HG03139 (cell line): Measurements from ENCODE around the gene THSD7B.
"Not testable (repeated sequence)": the region's sequence is repeated elsewhere in the genome, so short reads cannot be mapped to it uniquely, and the experiment has no call there.

Source experiments
- ATAC-seq: cut with Tn5 transposase; IDR thresholded peaks from one replicate; pipeline ENCODE4 v1.9.1; 2021; ENCODE audit not compliant: unreplicated experiment

THSD7B gene

GRCh38 chr2:137521653-137522619, 756.6 kb downstream of the THSD7B start:
- ATAC-seq, result no peak

DNA sequence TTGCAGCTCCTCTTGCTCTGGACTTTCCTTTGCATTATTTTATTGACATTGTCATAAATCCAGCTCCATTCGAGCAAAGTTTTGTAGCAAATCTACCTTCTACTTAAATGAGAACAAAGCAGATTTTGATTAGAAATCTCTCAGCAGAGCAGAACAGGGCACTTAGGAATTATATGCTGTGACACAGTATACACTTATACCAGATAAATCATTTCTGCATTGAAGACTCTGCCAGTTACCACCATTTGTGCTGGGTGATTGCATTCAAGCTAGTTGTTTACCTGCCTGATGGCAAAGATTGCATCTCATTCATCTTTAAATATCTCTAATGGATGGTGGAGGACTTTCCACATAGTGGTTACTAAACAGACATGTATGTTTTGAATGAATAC, 757.3 kb downstream of the THSD7B start:
- ATAC-seq, result no peak

GRCh38 chr2:137523931-137524330, 758.6 kb downstream of the THSD7B start:
- ATAC-seq, result no peak

DNA sequence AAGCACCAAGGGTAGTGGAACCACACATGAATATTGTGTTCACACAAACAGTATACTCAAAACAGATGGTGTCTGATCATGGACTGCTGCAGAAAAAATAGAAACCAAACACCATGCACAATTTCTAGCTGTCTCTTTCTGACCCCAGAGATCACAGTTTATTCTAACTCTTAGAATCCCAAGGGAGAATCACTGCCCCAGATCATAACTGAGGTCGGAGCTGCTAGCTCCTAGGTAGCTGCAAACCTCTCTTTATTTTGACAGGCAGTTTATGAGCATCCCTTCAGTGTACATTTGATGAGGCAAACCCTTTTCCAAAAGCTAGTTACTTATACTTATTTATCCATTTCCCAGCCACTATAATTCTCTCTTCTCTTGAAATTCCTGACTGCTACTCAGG, 759.8 kb downstream of the THSD7B start:
- ATAC-seq, result no peak

DNA sequence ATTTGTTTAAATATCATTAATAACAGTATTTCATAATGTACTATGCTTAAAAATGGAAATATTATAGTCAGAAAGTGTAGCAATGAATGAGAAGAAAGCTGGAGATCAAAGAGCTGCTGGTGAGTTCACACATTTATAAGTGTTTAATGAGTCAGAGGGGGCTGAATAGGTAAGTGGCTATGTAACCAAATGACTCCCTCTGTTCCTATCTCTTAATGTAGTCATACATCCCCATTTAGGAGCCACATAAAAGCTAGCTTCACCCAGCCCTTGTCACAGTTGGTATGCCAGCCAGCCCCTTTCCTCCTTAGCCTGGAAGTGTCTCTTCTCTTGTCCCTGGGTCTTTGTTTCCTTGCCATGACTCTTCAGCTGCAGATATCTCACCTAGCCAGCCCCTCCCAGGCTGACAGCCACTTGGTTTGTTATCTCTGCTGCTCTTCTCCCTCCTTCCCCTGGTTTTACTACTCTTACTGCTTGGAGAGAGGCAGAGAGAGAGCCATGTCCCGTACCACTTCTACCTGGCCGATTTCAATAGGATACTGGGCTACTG, 760.4 kb downstream of the THSD7B start:
- no peak for ATAC-seq

GRCh38 chr2:137535897-137536296, 770.6 kb downstream of the THSD7B start:
- ATAC-seq, result no peak

DNA sequence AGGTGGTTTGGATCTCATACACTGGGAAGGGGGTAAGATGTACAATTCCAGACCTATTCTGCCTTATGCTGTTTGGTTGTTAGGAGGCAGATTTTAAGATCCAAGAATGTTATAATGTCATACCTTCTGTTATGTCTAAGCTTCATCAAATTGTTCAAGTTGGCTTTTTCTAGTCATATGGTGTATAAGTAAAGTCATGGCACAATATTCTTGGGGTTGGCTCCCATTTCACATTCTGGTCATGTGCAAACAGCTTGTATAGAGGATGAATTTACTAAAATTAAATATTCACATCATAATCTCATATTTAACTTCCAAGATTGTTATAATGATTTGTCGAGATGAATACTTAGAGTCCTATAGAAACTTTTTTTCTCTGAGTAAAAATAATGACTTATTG, 774.0 kb downstream of the THSD7B start:
- no peak for ATAC-seq

DNA sequence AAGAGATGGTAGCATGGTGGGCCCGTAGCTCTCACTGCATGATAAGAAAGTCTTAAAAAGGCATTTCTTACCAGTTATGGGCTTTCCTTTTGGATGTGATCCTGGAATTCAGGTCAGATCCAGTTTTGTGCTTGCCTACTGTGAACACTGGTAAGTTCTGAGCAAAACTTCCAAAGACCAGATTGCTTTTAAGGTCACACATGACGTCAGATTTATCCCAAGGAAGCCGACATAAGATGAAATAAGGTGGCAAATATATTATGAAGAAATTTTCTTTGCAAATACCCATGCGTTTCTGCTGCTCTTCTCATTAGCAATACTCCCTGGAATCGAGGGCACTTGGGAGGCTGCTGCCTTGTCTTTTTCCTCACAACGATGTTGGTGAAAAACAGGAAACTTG, 782.5 kb downstream of the THSD7B start:
- ATAC-seq, result no peak

DNA sequence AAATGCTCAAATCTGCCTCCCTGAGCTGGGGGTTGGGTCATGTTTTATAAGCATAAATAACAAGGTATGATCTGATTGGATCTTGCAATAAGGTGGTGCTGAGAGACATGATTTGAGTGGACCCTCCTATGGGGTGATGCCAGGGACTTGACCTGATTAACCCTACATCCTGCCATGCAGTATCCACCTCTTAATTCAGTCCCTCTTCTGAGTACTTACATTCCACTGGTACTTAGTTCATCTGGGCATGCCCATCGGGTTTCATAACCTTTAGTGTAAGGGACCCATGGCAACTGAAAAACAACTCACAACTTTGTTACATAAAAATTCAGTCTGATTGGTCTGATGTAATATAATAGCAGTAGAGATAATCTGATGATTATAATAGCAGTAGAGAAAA, 801.0 kb downstream of the THSD7B start:
- no peak for ATAC-seq

DNA sequence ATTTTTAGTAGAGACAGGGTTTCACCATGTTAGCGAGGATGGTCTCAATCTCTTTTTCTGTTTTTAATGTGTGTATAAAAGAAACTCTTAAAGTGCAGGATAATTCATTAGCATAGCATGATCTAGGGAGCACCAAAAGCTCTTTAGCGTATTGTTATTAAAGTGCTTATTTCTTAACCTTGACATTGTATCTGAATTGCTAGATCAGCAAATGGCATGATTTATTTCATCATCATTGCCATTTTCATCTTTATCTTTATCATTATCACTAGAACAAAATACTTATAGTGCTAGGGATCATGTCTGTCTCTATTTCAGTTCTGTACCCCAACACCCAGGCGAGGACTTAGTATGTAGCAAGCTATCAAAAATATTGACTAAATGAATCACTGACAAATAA, 805.1 kb downstream of the THSD7B start:
- no peak for ATAC-seq

DNA sequence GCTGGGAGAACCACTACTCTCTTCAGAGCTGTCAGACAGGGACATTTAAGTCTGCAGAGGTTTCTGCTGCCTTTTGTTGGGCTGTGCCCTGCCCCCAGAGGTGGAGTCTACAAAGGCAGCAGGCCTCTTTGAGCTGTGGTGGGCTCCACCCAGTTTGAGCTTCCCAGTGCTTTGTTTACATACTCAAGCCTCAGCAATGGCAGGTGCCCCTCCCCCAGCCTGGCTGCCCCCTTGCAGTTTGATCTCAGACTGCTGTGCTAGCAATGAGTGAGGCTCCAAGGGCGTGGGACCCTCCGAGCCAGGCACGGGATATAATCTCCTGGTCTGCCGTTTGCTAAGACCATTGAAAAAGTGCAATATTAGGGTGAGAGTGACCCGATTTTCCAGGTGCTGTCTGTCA, 822.5 kb downstream of the THSD7B start:
- not testable (repeated sequence) for ATAC-seq

GRCh38 chr2:137588578-137588977, 823.2 kb downstream of the THSD7B start:
- not testable (repeated sequence) for ATAC-seq

GRCh38 chr2:137590102-137590501, 824.8 kb downstream of the THSD7B start:
- ATAC-seq, result no peak

DNA sequence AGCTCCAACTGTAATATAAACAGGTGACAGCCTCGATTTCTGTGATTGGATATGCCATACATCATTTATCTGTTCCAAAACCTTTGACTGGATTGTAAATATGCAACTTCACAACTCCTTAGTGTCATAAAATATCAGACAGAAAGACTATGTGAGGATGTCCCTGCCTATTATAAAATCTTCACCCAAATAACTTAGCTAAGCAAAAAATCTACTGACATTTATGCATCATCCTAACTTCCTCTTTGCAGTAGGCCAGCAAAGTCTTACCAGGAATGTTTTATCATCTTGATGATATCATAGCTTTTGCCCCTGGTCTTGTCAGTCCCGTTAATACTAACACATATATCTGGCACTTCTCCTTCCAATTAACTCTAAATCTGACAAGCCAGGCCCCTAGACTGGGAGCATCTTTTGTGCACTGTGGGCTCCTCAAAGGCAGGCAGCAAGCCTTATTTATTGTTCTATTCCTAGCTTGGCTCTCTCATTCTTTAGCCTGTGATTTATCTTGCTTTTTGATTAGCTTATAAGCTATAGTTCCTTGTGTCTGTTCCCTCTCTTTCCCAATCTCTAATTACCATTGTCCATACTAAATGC, 842.5 kb downstream of the THSD7B start:
- no peak for ATAC-seq

- ATAC-seq, result no peak
Observed at GRCh38 chr2:137638932-137639331, 873.6 kb downstream of the THSD7B start.

GRCh38 chr2:137644731-137645130, 879.4 kb downstream of the THSD7B start:
- ATAC-seq, result no peak

- ATAC-seq, result no peak
Observed at GRCh38 chr2:137654046-137654445, 888.7 kb downstream of the THSD7B start.

DNA sequence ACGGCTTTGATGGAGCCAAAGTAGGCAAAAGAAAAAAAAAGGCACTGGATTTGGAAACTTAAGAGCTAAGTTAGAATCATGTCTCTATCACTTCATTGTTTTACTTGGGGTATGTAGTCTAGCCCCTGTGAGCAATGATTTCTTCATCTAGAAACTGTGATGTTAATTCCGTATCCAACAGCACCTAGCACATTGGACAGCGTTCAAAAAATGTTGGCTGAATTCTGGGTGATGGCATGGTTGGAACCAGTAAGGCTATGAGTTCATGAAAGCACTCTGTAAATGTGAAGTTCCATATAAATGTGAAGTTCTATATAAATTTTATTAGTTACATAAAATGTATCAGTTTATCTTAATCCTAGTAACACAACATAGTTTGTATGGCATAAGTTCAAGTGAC, 890.5 kb downstream of the THSD7B start:
- ATAC-seq, result no peak

- ATAC-seq, result no peak
Observed at GRCh38 chr2:137658433-137658832, 893.1 kb downstream of the THSD7B start.

DNA sequence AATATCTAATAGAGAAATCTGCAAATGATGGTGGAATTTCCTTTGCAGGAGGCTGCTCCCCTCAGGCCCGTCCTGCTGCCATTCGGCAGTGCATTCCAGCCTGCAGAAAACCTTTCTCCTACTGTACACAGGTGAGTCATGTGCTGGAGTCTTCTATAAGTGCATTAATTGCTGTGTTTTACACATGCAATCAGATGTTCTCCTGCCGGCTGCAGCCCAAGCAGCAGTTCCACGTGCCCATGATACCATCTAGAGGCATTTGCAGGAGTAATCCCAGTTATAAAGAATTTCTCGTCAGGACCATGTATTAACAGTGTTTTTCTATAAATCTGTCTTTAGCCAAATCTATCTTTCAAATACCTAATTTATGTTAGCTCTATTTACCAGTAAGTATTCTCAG, 894.3 kb downstream of the THSD7B start:
- no peak for ATAC-seq

DNA sequence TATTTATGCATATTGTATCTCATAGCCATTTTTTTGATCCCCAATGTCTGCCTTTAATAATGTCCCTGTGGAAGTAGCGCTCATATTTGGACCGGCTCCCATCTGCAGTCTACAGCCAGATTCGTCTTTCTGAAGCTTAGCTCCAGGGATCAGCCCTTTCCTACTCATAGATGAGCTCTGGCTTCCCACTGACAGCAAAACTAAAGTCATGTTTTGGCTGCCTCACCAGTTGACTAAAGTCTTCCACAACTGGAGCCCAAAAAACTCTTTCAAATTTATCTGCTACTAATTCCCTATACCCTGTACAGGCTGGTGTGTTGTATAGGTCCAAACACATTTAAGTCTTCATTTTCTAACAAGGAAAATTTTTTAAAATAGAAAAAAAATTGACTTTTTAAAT, 904.8 kb downstream of the THSD7B start:
- ATAC-seq, result no peak

DNA sequence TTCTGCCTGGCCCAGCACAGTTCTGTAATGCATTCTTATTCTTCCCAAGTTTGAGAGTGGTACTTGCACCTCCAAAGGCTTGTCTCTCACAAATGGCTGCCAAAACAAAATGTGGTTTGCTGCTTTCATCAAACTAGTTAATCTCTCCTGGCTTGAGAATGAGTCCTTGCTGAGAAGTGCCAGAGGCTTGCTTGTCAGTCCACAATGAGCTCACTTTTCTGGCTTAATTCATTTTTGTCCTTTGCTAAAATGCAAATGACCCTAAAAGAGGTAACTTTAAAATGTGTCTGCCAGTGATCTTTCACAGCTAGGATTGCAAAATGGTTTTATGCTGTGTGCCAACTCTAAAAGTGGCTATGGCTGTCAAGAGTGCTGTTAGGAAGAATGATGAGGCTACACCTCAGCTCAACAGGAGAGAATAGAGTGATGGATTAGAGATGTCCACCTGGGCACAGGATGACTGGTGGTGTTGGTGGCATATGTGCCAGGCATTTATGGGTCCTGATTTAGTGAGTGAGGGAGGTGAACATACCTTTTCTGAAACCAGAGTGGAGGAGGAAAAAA, 907.7 kb downstream of the THSD7B start:
- ATAC-seq, result no peak
